AG04449 (cell line): ENCODE measurements around the gene ARHGEF26.

ENCODE experiments used
- CTCF ChIA-PET: fragments of 350-600 bp; formaldehyde crosslinking; extraction: SDS; loops from one replicate; lab custom pipeline; 2021; ENCODE audit warnings: antibody characterized with exemption; lab: Yijun Ruan, JAX
- POLR2A ChIA-PET: fragments of 400-600, 350-600 bp; formaldehyde crosslinking; extraction: SDS; loops from one replicate; lab custom pipeline; 2020; ENCODE audit warnings: antibody characterized with exemption, inconsistent platforms; lab: Yijun Ruan, JAX
- DNase-seq: peaks from one replicate; pipeline ENCODE4 v3.0.0-alpha.2; 2010; ENCODE audit warnings: low read depth, low spot score
- H3K4me3 ChIP-seq: 2 replicates; pipeline ENCODE4 v1.5.1; 2011; ENCODE audit warnings: low read depth, mild to moderate bottlenecking, control low read depth, low read length
- TF ChIP-seq, protein P1 (sequence below): IDR thresholded peaks from one replicate; pipeline ENCODE4 v1.5.1; 2011; ENCODE audit warnings: mild to moderate bottlenecking, moderate library complexity, low read length, control low read depth, inconsistent platforms; ENCODE audit not compliant: insufficient read depth; ENCODE audit errors: missing control alignments

ARHGEF26 gene

DNA sequence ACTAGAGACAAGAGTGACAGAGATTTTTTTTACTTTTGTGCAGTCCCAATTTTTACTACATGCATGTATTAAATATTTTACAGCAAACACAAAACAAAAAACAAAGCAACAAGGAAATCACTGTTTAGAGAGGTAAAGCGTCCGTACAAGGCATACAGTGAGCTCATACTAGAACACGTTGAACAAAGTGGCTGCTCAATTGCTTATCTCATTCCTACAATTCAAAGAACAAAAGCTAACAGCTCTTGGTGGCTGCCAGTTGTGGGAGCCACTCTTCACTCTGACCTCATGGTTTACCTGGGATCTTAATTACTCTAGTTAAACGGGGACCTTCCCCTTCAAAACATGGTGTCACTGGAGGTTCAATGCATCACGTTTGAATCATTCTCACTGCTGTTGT is 7.6 kb upstream of the ARHGEF26 start:
- ChIA-PET CTCF (interaction anchor here (1.1 kb wide), 2 partner anchors 9 to 139 kb away, joined by 3 read pairs; no protein-coding TSS in a partner anchor), POLR2A (no interaction called here)
- TF ChIP-seq, protein P1, sequence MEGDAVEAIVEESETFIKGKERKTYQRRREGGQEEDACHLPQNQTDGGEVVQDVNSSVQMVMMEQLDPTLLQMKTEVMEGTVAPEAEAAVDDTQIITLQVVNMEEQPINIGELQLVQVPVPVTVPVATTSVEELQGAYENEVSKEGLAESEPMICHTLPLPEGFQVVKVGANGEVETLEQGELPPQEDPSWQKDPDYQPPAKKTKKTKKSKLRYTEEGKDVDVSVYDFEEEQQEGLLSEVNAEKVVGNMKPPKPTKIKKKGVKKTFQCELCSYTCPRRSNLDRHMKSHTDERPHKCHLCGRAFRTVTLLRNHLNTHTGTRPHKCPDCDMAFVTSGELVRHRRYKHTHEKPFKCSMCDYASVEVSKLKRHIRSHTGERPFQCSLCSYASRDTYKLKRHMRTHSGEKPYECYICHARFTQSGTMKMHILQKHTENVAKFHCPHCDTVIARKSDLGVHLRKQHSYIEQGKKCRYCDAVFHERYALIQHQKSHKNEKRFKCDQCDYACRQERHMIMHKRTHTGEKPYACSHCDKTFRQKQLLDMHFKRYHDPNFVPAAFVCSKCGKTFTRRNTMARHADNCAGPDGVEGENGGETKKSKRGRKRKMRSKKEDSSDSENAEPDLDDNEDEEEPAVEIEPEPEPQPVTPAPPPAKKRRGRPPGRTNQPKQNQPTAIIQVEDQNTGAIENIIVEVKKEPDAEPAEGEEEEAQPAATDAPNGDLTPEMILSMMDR, result no peak
- no peak overlapping the region for H3K4me3 ChIP-seq
- DNase-seq, result no peak

DNA sequence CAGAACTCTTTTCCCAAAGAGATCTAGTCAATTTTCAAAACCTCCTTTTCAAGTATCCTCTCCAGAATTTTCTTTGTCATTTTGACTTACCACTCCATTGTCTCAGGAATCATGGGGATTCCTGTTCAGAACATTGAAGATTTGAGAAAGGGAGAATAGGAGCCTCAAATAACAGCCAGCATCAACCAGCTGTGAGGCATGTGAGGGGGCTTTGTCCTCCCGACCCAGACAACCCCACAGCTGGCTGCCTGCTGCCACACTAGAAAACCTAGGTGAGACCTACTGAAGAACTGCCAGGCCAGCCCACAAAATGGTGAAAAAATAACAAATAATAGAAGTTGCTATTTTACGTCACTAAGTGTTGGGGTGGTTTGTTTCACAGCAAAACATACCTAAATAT is 5.9 kb upstream of the ARHGEF26 start:
- DNase-seq, result no peak
- POLR2A ChIA-PET, result no interaction called here
- CTCF ChIA-PET, result no interaction called here

DNA sequence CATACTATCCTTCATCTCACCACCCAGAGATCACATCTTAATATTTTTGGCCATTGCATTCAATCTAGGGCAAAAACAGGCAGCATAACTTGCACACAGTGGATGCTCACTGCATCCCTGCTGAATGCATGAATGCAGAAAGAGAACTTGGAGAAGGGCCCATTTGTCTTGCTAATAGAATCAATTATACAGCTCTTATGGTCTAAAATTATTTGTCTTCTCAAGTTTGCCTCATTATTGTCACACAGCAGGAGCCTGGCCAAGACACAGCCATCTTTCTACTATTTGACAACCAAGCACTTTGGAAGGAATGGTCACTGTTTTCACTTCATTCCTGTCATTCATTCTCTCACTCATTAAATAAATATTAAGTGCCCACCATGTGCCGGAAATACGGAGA is 1.2 kb upstream of the ARHGEF26 start:
- no peak for DNase-seq
- no peak overlapping the region for H3K4me3 ChIP-seq
- POLR2A ChIA-PET, result no interaction called here
- TF ChIP-seq, protein P1, result no peak
- CTCF ChIA-PET, result interaction anchor here (1.6 to 1.9 kb wide), 3 partner anchors 8 to 135 kb away, joined by 4 to 12 read pairs (median 4); no protein-coding TSS in a partner anchor

More for the DNA sequence above, 5.9 kb upstream of the ARHGEF26 start:
- H3K4me3 ChIP-seq, result no peak overlapping the region
- TF ChIP-seq, protein P1, result no peak

DNA sequence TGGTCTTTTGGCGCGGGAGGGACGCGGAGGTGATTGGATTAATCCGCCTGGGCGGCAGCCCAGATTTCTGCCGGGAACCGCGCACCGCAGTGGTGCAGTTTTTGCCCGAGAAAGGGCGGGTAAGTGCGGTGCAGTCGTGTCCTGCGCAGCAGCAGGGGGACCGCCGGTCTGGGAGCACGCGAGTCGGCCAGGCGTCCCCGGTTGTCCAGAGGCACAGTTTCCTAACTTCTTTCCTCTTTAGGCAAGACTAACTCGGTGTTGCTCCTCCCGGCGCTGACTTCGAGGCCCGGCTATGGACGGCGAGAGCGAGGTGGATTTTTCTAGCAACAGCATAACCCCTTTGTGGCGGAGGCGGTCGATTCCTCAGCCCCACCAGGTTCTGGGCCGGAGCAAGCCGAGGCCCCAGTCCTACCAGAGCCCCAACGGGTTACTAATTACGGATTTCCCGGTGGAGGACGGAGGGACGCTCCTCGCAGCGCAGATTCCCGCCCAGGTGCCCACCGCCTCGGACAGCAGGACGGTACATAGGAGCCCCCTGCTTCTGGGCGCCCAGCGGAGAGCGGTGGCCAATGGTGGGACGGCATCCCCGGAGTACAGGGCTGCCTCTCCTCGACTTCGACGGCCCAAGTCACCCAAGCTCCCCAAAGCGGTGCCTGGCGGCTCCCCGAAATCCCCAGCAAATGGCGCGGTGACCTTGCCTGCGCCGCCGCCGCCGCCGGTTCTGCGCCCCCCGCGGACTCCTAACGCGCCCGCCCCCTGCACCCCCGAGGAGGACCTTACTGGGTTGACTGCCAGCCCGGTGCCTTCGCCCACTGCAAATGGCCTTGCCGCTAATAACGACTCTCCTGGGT is 736 bp downstream of the ARHGEF26 start:
- POLR2A ChIA-PET, result no interaction called here
- DNase-seq, result no peak
- peak overlapping the region; percentile 78 for H3K4me3 ChIP-seq
- TF ChIP-seq, protein P1, result no peak
- CTCF ChIA-PET, result interaction anchor here (0.9 to 1.9 kb wide), 5 partner anchors 9 to 132 kb away, joined by 3 to 12 read pairs (median 4); no protein-coding TSS in a partner anchor

DNA sequence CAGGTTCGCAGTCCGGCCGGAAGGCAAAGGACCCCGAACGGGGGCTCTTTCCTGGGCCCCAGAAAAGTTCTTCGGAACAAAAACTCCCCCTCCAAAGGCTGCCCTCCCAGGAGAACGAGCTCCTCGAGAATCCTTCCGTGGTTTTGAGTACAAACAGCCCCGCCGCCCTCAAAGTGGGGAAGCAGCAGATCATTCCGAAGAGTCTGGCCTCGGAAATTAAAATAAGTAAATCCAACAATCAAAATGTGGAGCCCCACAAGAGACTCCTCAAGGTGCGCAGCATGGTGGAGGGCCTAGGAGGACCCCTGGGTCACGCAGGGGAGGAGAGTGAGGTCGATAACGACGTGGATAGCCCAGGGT is 1.3 kb downstream of the ARHGEF26 start:
- peak overlapping the region; percentile 78 for H3K4me3 ChIP-seq
- TF ChIP-seq, protein P1, result no peak
- CTCF ChIA-PET, result interaction anchor here (0.9 to 1.6 kb wide), 3 partner anchors 9 to 131 kb away, joined by 3 to 4 read pairs (median 4); no protein-coding TSS in a partner anchor
- POLR2A ChIA-PET, result no interaction called here
- no peak for DNase-seq

DNA sequence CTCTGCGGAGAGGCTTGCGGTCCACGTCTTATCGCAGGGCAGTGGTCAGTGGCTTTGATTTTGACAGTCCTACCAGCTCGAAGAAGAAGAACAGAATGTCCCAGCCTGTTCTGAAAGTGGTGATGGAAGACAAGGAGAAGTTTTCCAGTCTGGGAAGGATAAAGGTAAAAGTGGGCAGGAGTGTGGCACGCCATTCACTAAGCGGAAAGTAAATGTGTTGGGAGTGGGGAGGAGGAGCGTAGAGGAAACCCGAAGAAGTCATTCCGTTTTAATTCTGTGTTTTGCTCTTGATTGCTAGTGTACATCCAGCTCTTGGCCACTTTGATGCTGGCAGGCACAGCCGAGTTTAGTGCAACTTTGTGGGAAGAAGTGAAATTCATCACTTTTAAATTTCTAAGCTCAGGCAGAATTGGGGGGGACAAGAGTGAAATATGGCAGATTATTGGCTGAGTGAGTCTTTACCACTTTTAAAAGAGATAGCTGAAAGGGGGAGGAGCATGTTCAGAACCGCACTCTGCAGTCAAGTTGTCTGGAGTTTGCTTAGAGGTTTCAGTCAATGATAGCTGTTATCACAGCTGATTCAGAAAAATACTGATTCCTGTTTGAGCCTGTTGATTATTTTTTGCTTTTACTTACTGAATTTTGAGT is 1.8 kb downstream of the ARHGEF26 start:
- H3K4me3 ChIP-seq, result peak overlapping the region; percentile 78
- ChIA-PET POLR2A (no interaction called here), CTCF (interaction anchor here (0.9 to 1.6 kb wide), 3 partner anchors 10 to 130 kb away, joined by 3 to 4 read pairs (median 4); no protein-coding TSS in a partner anchor)
- TF ChIP-seq, protein P1, result no peak
- no peak for DNase-seq
